GM10248 (cell line): ENCODE measurements around the gene LILRA5.
"Not testable (repeated sequence)": the region's sequence is repeated elsewhere in the genome, so short reads cannot be mapped to it uniquely, and the experiment has no call there.

Experiments
- CTCF ChIA-PET: fragments of 300-600 bp; sonication (Branson Sonifier 250); formaldehyde crosslinking; extraction: SDS; loops from one replicate; lab custom pipeline; 2021; ENCODE audit warnings: antibody characterized with exemption; lab: Yijun Ruan, JAX
- POLR2A ChIA-PET: fragments of 350-650 bp; sonication (Branson Sonifier 250); formaldehyde crosslinking; extraction: SDS; loops from one replicate; lab custom pipeline; 2020; ENCODE audit warnings: antibody characterized with exemption; lab: Yijun Ruan, JAX
- DNase-seq: peaks from one replicate; pipeline ENCODE4 v3.0.0; 2012; ENCODE audit errors: extremely low spot score
- TF ChIP-seq, protein P1 (sequence below): IDR thresholded peaks from 2 replicates; pipeline ENCODE4 v1.5.1; 2012; ENCODE audit warnings: mild to moderate bottlenecking, low read depth; ENCODE audit errors: extremely low read depth, missing control alignments, control extremely low read depth

Gene LILRA5

DNA sequence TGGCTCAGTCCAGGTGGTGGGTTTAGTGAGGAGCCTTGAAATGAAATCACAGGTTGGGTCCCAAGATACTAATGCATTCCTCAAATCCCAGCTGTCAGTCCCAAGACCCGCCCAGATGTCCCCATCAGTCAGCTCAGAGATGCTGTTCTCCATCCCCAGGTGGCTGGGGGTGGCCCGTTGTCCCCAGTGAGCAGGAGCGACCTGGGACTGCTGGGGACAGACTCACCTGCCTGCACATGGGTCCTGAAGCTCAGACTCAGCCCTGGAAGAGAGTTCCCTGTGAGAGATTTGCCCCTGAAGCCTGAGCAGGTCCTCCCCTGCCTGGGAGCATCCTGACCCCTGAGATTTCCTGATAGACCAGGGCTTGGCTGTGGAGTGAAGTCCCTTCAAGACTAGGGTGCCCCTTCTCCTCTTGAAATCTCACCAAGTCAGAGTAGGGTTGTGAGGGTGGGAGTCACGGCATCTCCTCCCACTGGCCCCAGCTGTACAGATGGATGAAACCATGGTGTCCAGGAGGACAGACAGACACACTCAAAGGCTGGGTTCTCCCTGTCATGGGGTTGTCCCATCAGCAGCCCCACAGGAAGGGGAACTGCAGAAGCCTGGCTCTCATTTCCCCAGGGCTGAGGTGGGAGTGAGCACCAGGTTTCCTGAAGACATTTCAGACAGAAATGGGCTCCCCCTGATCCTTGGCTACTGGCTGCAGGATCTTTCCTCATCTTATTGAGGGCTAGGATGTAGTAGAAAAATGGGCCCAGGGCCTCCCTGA, 14.4 kb downstream of the LILRA5 start:
- ChIA-PET POLR2A (no interaction called here), CTCF (interaction anchor here (0.7 to 1.6 kb wide), 2 partner anchors 33 to 92 kb away, joined by 3 read pairs; no protein-coding TSS in a partner anchor)
- TF ChIP-seq, protein P1, sequence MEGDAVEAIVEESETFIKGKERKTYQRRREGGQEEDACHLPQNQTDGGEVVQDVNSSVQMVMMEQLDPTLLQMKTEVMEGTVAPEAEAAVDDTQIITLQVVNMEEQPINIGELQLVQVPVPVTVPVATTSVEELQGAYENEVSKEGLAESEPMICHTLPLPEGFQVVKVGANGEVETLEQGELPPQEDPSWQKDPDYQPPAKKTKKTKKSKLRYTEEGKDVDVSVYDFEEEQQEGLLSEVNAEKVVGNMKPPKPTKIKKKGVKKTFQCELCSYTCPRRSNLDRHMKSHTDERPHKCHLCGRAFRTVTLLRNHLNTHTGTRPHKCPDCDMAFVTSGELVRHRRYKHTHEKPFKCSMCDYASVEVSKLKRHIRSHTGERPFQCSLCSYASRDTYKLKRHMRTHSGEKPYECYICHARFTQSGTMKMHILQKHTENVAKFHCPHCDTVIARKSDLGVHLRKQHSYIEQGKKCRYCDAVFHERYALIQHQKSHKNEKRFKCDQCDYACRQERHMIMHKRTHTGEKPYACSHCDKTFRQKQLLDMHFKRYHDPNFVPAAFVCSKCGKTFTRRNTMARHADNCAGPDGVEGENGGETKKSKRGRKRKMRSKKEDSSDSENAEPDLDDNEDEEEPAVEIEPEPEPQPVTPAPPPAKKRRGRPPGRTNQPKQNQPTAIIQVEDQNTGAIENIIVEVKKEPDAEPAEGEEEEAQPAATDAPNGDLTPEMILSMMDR, result no peak
- DNase-seq, result no peak

GRCh38 chr19:54297759-54298305, 15.1 kb downstream of the LILRA5 start:
- CTCF ChIA-PET, result interaction anchor here (0.7 to 1.6 kb wide), 2 partner anchors 32 to 92 kb away, joined by 3 read pairs; no protein-coding TSS in a partner anchor

GRCh38 chr19:54294539-54294938, 18.4 kb downstream of the LILRA5 start:
- CTCF ChIA-PET, result no interaction called here
- DNase-seq, result no peak
- POLR2A ChIA-PET, result no interaction called here
- TF ChIP-seq, protein P1, result no peak

More at GRCh38 chr19:54297759-54298305, 15.1 kb downstream of the LILRA5 start:
- POLR2A ChIA-PET, result no interaction called here
- TF ChIP-seq, protein P1, result no peak
- no peak for DNase-seq

DNA sequence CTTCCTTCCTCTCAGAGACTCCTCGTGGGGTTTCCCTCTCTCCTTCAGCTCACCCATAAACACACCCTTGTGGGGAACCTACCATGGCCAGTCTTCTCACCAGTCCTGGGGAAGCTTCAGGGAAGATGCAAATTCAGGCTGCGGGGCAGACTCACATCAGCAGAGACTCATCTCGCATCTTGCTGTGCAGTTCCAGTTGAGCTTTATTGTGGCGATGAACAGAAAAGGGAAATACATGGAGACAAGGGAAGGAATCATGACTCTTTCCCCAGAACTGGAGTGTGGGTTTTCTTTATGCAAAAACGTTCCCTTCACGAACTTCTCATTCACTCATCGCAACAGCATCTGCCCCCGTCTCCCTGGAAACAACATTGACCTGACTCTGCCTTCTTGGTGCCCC, 23.8 kb downstream of the LILRA5 start:
- CTCF ChIA-PET, result interaction anchor here (0.9 to 1.2 kb wide), 2 partner anchors 23 to 102 kb away, joined by 3 read pairs; no protein-coding TSS in a partner anchor
- POLR2A ChIA-PET, result interaction anchor here (0.5 kb wide), 1 partner anchor 86 kb away, joined by 4 read pairs; no protein-coding TSS in a partner anchor
- not testable (repeated sequence) for DNase-seq

DNA sequence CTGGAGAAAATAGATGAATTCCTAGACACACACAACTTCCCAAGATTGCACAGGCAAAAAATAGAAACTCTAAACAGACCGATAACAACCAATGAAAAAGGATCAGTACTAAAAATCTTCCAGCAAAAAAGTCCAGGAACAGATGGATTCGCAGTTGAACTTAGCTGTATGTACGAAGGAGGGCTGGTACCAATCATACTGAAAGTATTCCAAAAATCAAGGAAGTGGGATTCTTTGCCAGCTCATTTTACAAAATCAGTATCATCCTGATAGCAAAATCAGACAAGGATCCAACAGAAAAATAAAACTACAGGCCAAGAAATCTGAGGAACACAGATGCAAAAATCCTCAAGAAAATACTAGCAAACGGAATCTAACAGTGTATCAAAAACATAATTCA, 25.5 kb downstream of the LILRA5 start:
- TF ChIP-seq, protein P1, result no peak
- ChIA-PET POLR2A (no interaction called here), CTCF (no interaction called here)
- DNase-seq, result no peak

- DNase-seq, POLR2A ChIA-PET, CTCF ChIA-PET: not testable (repeated sequence)
These were observed 26.7 kb downstream of the LILRA5 start for GRCh38 chr19:54286283-54286682.

DNA sequence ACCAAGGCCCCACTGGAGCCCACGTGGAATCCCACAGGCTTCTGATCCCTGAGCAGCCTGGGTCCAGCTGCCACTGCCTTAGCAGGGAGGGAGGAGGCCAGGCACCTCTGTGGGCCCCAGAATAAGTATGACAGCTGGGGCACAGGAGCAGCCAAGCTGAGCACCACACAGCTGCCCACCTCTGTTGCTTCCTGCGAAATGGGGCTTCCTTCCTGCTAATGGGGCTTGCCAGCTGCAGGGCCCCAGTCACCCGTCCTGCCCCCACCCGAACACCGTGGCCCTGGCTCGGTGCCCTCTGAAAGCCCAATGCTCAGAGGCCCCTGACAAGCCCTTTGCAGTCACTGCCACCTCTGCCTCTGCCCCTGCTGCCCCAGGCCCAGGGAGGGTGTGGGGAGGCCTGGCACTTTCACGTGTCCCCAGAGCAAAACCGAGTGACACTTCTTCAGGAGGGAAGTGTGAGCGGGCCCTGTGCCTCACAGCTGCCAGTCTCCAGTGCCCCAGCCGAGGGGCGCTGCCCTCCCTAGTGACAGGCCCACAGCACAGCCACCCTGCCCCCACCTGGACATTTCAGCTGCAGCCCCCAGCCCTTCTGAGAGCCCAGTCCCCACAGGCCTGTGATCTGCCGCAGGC, 27.4 kb downstream of the LILRA5 start:
- CTCF ChIA-PET, POLR2A ChIA-PET, DNase-seq: not testable (repeated sequence)

DNA sequence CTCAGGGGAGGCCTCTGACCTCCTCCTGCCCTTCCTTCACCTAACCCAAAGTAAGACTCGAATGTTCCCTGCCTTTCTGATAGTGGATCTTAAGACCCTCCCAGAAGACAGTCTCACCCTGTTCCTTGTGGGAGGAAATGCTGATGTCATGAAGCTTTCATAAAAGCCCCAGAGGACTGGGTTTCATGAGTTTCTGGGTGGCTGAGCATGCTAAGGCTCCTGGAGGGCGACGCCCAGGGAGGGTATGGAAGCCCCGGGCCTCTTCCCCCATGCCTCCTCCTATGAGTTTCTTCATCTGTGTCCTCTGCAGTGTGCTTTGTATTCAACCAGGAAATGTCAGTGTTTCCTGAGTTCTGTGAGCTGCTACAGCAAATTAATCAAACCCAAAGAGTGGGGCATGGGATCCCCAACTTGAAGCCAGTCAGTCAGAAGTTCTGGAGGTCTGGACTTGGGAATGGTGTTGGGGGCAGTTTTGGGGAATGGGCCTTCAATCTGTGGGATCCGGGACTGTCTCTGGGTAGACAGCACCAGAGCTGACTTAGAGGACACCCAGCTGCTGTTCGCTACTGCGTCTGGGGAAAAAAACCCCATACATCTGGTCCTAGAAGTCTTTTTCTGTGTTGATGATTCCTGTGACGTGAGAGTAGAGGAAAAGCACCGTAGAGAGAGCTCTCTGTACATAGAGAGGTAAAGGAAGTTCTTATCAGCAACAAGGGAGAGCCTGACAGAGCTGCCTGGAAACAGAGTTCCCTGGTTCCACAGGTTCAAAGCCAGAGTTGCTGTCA, 30.1 kb downstream of the LILRA5 start:
- TF ChIP-seq, protein P1, result no peak
- CTCF ChIA-PET, result interaction anchor here (2.0 kb wide), 1 partner anchor 17 kb away, joined by 6 read pairs; no protein-coding TSS in a partner anchor
- DNase-seq, result no peak
- POLR2A ChIA-PET, result no interaction called here

DNA sequence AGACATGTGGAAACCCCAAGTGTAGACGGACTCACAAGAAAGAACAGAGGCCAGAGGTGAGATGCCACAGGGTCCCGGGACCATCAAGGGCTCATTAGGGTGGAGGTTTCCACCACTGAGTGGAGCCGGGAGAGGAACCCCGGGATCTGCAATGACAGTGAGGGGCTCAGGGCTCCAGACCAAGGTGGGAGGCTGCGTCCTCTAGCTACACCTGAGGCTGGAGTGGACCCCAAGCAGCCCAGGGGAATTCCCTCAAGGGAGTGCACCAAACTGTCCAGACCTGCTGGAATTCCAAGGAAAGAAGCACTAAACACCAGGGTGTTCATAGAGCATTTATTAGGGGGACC, 31.3 kb downstream of the LILRA5 start:
- POLR2A ChIA-PET, DNase-seq: not testable (repeated sequence)
- CTCF ChIA-PET, result interaction anchor here (2.0 kb wide), 1 partner anchor 16 kb away, joined by 6 read pairs; no protein-coding TSS in a partner anchor
